Omental fat pad (tissue), 4 donors: ENCODE data around the gene RNLS. TPM values are rescaled to one million over a fixed set of nuclear protein-coding genes. Genes with fewer than 3 reads are reported as not detected.

Experiments
- ATAC-seq: fragments of 150-250 bp; one replicate; pipeline ENCODE4 v1.9.1; 2016; ENCODE audit warnings: mild to moderate bottlenecking, moderate library complexity; ENCODE audit not compliant: low FRiP score
- DNase-seq: peaks from one replicate; pipeline ENCODE4 v3.0.0-alpha.2; 2019; ENCODE audit warnings: low spot score
- total RNA-seq, 4 donors: library from RNA; depleted of rRNA; stranded (reverse); fragments of >200 nt; gene quantifications; one replicate each; pipeline ENCODE4 v1.1.0, GENCODE V29; 2016
- TF ChIP-seq, protein P1 (sequence below), 3 donors: fragments of 450-650 bp; IDR thresholded peaks; one replicate each; pipeline ENCODE4 v1.5.1; 2016 to 2017; ENCODE audit warnings: antibody characterized with exemption in 3 of 3, mild to moderate bottlenecking in 3 of 3, moderate library complexity in 2 of 3

RNLS gene
- total RNA-seq, 4 donors from 2014 or later: 13.3 to 24.7 (median 18.3) TPM

DNA sequence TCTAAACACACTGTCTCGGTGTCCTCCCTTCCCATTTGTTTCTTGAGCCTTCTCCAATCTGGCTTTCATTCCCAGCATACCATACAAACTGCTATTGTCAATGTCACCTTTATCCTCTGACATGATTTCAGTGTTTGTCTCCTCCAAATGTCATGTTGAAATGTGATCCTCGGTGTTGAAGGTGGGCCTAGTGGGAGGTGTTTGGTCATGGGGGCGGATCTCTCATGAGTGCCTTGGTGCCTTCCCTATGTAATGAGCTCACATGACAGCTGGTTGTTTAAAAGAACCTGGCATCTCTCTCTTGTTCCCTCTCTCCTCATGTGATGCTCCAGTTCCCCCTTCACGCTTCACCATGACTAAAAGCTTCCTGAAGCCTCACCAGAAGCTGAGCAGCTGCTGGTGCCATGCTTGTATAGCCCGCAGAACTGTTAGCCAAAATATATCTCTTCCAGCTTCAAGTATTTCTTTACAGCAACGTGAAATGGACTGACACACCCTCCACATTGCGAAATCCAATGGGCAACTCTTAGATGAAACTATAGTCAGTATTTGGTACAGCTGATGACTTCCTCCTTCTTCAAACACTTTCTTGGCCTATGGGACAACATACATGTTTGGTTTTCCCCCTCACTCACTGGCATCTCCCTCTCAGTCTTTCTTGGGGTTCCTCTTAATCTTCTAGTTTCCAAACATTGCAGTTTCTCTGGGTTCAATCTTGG, 27.8 kb downstream of the RNLS start:
- TF ChIP-seq, protein P1, sequence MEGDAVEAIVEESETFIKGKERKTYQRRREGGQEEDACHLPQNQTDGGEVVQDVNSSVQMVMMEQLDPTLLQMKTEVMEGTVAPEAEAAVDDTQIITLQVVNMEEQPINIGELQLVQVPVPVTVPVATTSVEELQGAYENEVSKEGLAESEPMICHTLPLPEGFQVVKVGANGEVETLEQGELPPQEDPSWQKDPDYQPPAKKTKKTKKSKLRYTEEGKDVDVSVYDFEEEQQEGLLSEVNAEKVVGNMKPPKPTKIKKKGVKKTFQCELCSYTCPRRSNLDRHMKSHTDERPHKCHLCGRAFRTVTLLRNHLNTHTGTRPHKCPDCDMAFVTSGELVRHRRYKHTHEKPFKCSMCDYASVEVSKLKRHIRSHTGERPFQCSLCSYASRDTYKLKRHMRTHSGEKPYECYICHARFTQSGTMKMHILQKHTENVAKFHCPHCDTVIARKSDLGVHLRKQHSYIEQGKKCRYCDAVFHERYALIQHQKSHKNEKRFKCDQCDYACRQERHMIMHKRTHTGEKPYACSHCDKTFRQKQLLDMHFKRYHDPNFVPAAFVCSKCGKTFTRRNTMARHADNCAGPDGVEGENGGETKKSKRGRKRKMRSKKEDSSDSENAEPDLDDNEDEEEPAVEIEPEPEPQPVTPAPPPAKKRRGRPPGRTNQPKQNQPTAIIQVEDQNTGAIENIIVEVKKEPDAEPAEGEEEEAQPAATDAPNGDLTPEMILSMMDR (IDR thresholded peaks at IDR 0.05): no peak
- no peak for ATAC-seq
- no peak for DNase-seq

DNA sequence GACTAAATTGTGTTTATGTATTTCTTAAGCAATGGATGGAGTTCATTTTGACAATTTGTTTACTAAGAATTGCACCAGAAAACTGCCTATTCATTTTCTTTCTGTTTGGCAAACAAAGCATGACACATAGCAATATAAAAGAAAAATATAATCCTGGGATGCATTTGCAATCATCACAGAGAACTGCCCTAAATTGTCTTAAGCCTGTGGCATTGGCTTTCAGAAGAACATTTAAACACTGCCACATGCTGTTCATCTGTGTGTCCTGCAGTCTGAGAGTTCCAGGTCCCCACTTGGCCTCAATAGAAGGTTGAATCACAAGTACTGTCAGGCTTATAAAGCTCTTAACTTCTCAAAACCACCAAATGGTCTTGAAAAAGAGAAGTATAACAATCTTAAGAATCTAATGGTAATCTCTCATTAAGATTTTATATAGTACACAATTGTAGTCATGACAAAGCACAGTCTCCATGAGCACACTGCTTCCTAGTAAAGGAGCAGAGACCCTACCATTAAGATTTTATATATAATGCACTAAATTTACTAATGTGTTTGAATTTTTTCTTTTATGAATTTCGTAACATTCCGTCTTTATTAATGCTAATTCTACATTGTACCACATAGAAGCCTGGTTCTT, 29.9 kb downstream of the RNLS start:
- ATAC-seq: peak; percentile 82
- TF ChIP-seq, protein P1 (IDR thresholded peaks at IDR 0.05): peak in 2 of 3 donors; percentile 45 to 52
- DNase-seq: no peak

DNA sequence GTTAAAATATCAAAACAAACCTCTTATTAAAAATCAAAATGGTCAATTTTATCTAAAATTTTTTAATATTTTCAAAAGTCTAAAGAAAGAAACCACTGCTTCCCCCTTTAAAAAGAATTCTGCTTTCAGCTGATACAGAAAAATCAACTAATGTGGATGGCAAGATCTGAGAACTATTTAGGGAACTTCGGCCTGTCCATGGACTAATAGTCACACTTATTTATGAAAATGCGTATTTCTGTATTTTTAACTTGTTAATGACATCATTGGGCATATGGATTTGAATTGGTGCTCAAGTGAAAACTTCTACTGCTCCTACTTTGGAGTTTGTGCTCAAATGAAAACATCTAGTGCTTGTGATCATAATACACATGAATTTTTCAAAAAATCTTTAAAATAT, 31.9 kb downstream of the RNLS start:
- no peak for DNase-seq
- TF ChIP-seq, protein P1 (IDR thresholded peaks at IDR 0.05): no peak
- ATAC-seq: no peak

DNA sequence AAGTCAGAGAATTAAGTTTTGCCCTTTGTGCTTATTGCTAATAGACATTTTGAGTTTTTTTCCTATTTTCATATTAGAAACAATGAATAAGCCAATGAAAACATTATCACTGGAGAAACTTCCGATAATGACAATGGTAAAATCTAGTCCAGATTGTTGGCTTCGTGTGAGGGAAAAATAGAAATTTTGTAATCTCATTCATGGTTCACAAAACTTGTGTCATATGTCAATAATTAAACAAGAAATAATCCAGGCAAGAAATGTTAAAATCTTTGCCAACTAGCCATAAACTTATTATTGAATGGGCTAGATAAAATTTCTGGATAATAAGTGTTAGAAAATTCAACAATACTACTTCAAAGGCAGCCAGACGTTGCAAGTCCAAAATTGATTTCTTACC, 36.6 kb downstream of the RNLS start:
- no peak for ATAC-seq
- no peak for DNase-seq
- TF ChIP-seq, protein P1 (IDR thresholded peaks at IDR 0.05): no peak

DNA sequence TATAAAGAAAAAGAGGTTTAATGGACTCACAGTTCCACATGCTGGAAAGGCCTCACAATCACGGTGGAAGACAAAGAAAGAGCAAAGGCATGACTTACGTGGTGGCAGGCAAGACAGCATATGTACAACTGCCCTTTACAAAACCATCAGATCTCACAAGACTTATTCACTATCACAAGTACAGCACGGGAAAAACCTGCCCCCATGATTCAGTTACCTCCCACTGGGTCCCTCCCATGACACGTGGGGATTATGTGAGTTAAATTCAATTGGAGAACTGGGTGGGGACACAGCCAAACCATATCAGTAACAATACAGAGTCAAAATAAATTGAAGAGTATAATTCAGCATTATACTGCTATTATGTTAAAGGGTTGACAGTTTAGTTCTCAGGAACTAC, 37.8 kb downstream of the RNLS start:
- ATAC-seq (no peak), DNase-seq (no peak)
- TF ChIP-seq, protein P1 (IDR thresholded peaks at IDR 0.05): no peak

DNA sequence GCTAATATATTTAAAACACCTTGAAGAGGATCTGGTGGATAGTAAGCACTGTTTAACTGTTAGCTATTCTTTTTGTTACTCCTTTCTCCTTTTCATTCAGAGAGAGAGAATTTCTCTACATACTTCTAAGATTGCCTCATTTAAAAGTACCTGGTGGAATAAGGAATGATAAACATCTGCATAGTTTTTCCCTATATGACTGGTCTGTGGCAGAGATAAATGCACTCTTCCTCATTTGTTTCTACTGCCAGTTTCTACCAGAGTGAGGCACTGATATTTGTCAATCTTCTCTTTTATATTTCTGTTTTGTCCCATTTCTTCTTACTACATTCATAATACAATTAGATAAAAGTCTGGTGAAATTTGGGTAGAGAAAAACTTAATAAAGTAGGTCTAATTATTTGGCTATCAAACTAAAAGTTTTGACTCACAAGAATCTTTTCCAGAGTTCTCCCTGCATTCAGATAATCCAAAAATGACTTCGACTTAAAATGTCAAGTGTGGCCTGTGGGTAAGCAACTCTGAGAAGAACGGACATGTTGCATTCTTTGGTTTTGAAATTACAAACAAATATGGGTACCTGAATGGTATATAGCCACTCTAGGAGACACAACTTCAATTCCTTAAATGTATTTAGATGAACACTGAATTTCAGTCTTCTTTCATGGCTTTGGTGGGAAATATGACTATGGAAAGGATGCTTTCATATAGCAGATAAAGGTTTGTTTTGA, 38.8 kb downstream of the RNLS start:
- DNase-seq: no peak
- ATAC-seq: no peak
- TF ChIP-seq, protein P1 (IDR thresholded peaks at IDR 0.05): no peak
